ELR (cell line): ENCODE measurements around the gene NCOA3.
"Not testable (repeated sequence)": the region's sequence is repeated elsewhere in the genome, so short reads cannot be mapped to it uniquely, and the experiment has no call there.

Source experiments
- DNase-seq: peaks from one replicate; pipeline ENCODE4 v3.0.0-alpha.2; 2015; ENCODE audit warnings: low read depth

Gene NCOA3

GRCh38 chr20:47501482-47502270 is at the start of gene NCOA3:
Gene NCOA3, plus strand, starts transcription at chr20:47501887. Its CDS starts 120,361 bp downstream, at chr20:47622248.
- DNase-seq: peak; percentile 98

GRCh38 chr20:47452736-47453161 is 48.9 kb upstream of the NCOA3 start:
- DNase-seq: no peak

- DNase-seq: peak; percentile 97
These were observed 48.4 kb upstream of the NCOA3 start for GRCh38 chr20:47453167-47453782.

GRCh38 chr20:47454298-47455132 is 47.2 kb upstream of the NCOA3 start:
- no peak for DNase-seq

DNA sequence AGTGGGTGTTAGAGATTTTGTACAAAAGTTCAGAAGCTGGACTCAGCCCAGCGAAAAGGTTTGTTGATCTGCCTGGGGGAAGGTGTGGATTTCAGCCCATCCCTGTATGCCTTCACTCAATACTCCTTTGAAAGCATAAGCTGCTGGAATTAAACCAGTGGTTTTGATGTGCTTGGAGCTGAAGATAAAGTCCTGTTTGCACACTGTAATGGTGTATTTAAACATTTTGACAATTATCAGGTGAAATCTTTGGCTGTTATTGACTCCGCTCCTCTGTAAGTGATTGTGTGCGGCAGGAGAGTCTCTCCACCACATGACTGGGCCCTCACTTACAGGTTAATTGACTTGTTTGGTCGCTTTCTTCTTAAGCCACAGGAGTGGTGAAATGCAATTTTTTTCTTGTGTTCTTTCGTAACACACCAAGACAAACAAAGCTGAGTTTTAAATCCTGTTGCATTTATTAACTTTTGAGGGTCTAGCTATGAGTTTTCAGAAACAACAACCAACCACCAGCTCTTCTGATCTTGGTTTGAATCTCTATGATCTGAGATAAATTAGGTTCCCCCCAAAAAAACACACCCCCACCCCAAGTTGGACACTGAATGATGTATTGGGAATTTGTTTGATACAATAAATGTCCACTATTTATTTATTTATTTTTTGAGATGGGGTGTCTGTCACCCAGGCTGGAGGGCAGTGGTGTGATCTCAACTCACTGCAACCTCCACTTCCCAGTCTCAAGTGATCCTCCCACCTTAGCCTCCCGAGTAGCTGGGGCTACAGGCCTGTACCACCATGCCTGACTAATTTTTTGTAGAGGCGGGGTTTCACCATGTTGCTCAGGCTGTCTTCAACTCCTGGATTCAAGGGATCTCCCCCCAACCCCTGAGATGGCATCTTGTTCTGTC is 46.3 kb upstream of the NCOA3 start:
- no peak for DNase-seq

DNA sequence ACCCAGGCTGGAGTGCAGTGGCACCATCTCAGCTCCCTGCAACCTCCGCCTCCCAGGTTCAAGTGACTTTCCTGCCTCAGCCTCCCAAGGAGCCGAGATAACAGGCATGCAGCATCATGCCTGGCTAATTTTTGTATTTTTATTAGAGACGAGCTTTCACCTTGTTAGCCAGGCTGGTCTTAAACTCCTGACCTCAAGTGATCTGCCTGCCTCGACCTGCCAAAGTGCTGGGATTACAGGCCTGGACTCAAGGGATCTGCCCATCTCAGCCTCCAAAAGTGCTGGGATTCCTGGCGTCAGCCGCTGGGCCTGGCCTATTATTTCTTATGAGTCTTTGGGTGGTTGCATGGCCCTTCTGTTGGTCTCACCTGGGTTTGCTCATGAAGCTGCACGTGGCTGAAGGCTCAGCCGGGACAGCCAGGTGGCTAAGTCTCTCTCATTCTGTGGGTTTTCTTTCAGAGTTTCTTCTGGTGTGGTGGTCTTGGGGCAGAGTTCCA is 45.6 kb upstream of the NCOA3 start:
- DNase-seq: no peak

GRCh38 chr20:47456952-47457724 is 44.5 kb upstream of the NCOA3 start:
- DNase-seq: peak; percentile 81

GRCh38 chr20:47458280-47459050 is 43.2 kb upstream of the NCOA3 start:
- not testable (repeated sequence) for DNase-seq

- DNase-seq: no peak
These were observed 42.2 kb upstream of the NCOA3 start for GRCh38 chr20:47459344-47460073.

- DNase-seq: not testable (repeated sequence)
These were observed 41.0 kb upstream of the NCOA3 start for GRCh38 chr20:47460761-47461112.

- no peak for DNase-seq
These were observed 40.5 kb upstream of the NCOA3 start for GRCh38 chr20:47461120-47461685.

GRCh38 chr20:47461906-47462305 is 39.8 kb upstream of the NCOA3 start:
- DNase-seq: not testable (repeated sequence)

- peak; percentile 99 for DNase-seq
These were observed 37.1 kb upstream of the NCOA3 start for GRCh38 chr20:47464380-47465101.

GRCh38 chr20:47465335-47466090 is 36.2 kb upstream of the NCOA3 start:
- no peak for DNase-seq

- DNase-seq: no peak
These were observed 35.5 kb upstream of the NCOA3 start for GRCh38 chr20:47466213-47466612.

GRCh38 chr20:47466704-47467459 is 34.8 kb upstream of the NCOA3 start:
- DNase-seq: no peak
